Fibroblast of the conjunctiva (primary cell): ENCODE results near the gene RGS8.

Experiments
- DNase-seq: peaks from one replicate; pipeline ENCODE4 v3.0.0-alpha.2; 2010; ENCODE audit warnings: low read depth

The RGS8 gene

DNA sequence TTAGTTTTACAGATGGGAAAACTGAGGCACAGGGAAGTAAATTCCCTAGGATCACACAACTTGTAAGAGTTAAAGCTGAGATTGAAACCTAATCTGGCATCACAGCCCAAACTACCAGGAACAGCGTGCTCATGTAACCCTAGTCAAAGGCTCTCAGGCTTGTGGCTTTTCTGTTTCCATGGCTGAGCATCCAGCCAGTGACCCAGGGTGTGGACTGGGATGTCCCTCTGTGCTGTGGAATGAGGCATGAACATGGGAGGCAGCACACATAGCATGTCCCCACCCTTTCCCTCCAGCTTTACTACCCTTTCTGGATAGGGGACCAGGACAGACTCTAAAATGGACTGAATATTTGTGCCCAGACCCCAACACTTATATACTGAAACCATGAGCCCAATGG, 45.1 kb downstream of the RGS8 start:
- DNase-seq, result no peak

DNA sequence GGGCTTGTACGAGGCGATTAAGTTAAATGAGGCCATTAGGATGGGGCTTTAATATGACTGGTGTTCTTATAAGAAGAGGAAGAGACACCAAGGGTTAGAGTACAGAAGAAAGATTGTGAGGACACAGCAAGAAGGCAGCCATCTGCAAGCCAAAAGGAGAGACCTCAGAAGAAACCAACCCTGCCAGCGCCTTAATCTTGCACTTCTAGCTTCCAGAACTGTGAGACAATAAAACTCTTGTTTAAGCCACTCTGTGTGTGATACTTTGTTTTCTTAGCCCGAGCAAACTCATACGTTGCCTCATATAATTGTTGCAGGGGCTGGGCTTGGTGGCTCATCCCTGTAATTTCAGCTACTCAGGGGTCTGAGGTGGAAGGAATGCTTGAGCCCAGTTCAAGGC, 46.6 kb downstream of the RGS8 start:
- no peak for DNase-seq

DNA sequence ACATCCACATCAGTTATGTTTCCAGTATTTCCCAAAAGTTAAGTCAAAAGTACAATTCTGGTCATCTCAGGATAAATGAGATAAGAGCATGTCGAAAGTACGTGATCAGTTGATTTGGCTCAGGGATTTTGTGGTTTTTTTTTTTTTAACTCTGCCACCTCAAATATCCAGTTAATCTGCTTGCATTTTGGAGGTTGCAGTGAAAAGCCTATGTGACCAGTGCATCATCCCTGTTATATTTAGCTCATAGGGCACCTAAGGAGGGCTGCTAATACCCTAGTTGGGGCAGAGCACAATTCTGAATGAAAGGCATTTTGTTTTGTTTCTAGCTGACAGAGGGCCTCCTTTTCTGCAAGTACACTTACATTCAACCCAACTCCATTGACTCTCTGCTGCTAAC, 48.5 kb downstream of the RGS8 start:
- DNase-seq, result no peak
